ENCODE results near the gene KCNJ6.

GRCh38 chr21:37566790-37567615 is 349.3 kb downstream of the KCNJ6 start:
- no peak for TF ChIP-seq POLR2A (IDR thresholded peaks at IDR 0.05; ENCODE audit: extremely low read depth, insufficient read length)
- TF ChIP-seq, protein P1, sequence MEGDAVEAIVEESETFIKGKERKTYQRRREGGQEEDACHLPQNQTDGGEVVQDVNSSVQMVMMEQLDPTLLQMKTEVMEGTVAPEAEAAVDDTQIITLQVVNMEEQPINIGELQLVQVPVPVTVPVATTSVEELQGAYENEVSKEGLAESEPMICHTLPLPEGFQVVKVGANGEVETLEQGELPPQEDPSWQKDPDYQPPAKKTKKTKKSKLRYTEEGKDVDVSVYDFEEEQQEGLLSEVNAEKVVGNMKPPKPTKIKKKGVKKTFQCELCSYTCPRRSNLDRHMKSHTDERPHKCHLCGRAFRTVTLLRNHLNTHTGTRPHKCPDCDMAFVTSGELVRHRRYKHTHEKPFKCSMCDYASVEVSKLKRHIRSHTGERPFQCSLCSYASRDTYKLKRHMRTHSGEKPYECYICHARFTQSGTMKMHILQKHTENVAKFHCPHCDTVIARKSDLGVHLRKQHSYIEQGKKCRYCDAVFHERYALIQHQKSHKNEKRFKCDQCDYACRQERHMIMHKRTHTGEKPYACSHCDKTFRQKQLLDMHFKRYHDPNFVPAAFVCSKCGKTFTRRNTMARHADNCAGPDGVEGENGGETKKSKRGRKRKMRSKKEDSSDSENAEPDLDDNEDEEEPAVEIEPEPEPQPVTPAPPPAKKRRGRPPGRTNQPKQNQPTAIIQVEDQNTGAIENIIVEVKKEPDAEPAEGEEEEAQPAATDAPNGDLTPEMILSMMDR (IDR thresholded peaks at IDR 0.05; ENCODE audit: low read depth, low read length) = no peak
- no peak for TF ChIP-seq MAX (IDR thresholded peaks at IDR 0.05; ENCODE audit: low read depth, low read length)
- no peak for TF ChIP-seq MYC (IDR thresholded peaks at IDR 0.05; ENCODE audit: low read depth, low read length)
